Stimulated activated naive CD4-positive, alpha-beta T cell treated with Interleukin-2 at 50 U/mL for 16 hours (primary cell): ENCODE data around the gene YPEL5.

Experiments used
- DNase-seq: peaks from one replicate; lab custom pipeline; 2025; lab: John Stamatoyannopoulos, UW

The YPEL5 gene

DNA sequence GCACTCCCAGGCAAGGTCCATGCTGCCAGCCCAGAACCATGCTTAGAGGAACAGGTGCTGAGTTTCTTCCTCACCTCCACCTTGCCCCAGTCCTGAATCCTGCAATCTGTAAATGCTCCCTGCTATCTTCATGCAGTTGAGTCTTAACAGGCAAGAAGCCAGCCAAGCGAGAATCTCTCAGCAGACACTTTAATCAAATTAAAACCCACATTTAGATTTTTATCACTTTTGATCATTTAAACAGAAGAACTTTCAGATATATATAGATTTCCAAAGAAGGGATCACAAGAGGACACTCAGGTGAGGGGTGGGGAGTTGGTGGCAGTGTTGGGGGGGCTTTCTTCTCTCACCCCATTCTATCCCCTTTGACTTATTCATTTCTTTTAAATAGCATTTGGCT is 58.6 kb downstream of the YPEL5 start:
- no peak for DNase-seq

DNA sequence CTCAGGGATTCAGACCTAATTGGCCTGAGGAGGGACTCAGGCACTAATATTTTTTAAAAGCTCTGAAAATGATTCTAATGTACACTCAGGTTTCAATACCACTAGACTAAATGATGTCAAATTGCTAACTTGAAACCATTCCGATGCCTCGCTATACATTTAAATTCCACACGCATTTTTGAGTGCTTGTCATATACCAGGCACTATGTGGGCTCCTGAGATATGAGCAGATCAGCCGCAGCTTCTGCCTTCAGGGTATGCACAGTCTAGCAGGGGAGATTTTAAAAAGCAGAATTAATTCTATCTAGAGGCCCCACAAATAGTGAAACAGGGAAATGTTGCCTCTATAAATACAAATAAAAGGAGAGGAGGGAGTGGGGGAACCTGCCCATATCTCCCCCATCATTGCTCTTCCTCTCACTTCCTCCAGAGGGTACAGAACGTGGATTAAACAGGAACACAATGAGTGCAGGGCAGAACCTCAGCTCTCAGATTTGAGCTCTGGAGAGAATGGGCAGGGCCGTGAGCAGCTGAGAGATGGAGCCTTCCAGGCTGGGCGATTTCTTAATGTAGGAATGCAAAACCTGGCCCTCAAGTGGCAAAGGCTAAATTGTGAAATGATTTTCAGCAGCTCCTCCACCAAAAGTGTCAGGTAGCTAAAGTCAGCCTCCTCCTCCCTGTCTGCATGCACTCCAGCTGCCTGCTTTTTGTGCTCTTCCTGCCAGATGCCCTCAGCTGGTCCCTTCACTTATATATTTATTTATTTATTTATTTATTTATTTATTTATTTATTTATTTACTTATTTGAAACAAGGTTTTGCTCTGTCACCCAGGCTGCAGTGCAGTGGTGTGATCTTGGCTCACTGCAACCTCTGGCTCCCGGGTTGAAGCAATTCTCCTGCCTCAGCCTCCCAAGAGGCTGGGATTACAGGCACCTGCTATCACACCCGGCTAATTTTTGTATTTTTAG is 59.9 kb downstream of the YPEL5 start:
- no peak for DNase-seq

DNA sequence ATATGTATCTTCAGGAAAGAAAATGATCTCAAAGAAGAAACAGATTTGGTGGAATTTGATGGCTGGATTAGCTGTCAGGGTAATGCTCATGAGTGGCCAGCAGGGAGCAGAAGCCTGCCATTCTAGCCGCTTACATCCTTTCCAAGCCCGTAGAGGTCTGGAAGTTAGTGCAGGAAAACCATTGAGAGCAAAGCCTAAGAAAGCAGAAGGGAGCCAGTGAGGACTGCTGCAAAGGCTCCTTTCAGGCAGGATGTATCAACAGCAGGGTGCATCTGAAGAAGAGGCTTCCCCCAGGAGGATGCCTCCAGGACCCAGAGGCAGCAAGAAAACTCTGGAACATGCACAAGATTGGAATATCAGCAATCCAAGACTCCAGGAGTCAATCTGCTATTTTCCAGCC is 61.6 kb downstream of the YPEL5 start:
- peak; percentile 4 for DNase-seq

DNA sequence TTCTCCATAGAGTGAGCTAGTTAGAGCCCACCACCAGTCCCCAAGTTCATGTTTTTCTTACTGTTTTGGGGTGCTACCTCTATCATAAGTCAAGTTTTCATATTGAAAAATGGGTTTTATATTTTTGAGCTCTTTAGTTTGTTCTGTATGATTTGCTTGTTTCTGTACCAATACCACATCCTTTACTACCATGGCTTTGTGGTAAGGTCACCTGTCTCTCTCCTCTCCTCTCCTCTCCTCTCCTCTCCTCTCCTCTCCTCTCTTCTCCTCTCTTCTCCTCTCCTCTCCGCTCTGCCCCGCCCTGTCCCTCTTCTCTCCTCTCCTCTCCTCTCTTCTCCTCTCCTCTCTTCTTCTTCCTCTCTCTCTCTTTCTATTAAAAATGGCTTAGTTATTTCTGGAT is 62.4 kb downstream of the YPEL5 start:
- no peak for DNase-seq
